ENCODE measurements around the gene ZAP70.

The ZAP70 gene

DNA sequence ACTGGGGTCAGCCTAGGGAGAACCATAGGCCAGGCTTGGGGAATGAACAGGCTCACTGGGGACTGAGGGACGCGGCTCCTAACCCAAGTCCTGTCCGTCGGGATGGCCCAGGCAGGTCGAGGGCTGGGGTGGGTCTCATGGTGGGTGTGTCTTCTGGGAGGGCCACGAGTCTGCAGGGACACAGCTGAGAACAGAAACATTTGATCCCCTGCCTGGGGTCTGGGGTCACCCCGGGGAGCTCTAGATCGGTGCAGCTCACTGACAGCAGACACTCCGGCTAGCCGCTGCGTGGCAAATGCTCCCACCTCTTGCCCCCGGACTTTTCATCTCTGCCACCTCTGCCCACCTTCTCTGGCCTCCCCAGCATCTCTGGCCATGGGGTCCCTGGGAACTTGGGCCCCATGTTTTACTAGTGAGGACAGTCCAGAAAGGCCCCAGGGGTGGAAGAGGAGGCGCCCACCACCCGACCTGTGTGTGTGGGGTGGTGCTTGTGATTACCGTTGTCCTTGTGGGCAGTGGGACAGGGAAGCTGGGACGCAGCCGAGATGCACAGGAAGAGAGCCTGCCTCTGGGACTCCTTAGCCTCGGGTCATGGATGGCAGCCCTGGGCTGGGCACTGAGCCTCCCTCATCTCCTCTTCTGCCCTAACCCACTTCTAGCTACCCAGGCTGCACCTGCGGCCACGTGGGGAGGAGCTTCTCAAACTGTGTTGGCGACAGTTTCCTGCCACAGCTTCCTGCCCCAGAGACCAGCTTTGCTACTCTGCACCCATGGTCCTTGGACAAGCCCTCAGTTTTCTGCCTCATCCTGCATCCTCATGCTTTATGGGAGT, 4.9 kb downstream of the ZAP70 start:
- no peak for DNase-seq

GRCh38 chr2:97718942-97719341, 5.6 kb downstream of the ZAP70 start:
- no peak for DNase-seq

GRCh38 chr2:97719362-97720155, 6.2 kb downstream of the ZAP70 start:
- DNase-seq, result no peak

DNA sequence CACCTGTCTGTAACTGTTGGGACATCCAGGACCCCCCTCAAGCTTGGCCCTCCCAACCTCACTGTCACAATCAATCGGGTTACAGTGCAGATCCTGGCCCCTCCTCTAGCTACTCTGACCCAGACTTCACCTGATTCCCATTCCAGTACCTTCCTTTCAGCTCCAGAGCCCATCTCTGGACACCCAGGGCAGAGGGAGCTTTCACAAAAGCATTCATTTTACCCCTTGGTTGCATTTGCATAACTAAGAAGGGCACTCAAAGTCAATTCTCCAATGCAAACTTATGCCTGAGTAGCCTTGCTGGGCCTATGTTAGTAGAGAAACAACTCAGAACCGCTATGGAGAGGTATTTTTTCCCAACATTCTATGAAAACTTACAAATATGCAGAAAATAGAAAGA, 7.4 kb downstream of the ZAP70 start:
- DNase-seq, result no peak

- no peak for DNase-seq
These were observed 8.9 kb downstream of the ZAP70 start for GRCh38 chr2:97722227-97722626.

DNA sequence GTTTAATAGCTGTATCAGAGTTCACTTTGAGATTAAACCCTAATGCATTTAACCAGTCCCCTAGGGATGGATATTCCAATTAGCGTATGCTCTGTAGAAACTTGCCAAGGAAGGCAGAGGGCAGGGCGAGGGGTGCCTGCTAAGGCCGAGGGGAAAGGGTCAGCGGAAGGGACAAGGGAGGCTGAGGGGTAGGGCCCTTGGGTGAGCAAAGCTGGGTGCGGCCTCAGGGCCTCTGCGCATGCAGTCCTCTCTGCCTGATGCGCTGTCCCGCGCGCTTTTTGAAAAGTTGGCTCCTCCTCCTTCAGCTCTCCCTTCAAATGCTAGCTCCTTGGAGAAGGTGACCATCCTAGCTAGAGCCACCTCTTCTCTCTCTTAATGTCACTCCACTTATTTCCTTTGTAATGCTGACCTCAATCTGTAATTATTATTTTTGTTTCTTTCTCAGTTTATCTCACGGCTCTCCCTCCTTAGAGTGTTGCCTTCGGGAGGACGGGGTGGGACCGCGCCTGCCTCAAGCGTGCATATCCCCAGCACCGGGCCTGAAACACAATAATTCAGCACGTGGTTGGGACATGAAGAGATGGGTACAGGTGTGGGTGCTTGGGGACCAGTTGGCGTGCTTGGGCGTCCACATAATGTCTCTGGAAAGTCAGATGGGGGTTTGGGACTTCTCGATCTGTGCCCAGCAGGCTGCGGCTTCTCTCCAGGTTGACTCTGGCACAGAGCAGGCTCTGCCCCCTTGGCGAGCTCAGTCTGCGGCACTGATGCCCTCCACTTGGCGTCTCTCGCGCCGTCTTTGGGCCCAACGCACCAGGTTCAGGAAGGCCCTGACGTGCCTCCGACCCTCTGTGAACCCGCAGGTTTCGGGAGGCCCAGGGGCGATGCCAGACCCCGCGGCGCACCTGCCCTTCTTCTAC, 10.0 kb downstream of the ZAP70 start:
- DNase-seq, result no peak

DNA sequence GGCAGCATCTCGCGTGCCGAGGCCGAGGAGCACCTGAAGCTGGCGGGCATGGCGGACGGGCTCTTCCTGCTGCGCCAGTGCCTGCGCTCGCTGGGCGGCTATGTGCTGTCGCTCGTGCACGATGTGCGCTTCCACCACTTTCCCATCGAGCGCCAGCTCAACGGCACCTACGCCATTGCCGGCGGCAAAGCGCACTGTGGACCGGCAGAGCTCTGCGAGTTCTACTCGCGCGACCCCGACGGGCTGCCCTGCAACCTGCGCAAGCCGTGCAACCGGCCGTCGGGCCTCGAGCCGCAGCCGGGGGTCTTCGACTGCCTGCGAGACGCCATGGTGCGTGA, 10.7 kb downstream of the ZAP70 start:
- no peak for DNase-seq

- DNase-seq, result no peak
These were observed 11.1 kb downstream of the ZAP70 start for GRCh38 chr2:97724501-97724900.

- no peak for DNase-seq
These were observed 11.7 kb downstream of the ZAP70 start for GRCh38 chr2:97724946-97725688.

GRCh38 chr2:97726261-97727064, 13.1 kb downstream of the ZAP70 start:
- DNase-seq, result no peak

DNA sequence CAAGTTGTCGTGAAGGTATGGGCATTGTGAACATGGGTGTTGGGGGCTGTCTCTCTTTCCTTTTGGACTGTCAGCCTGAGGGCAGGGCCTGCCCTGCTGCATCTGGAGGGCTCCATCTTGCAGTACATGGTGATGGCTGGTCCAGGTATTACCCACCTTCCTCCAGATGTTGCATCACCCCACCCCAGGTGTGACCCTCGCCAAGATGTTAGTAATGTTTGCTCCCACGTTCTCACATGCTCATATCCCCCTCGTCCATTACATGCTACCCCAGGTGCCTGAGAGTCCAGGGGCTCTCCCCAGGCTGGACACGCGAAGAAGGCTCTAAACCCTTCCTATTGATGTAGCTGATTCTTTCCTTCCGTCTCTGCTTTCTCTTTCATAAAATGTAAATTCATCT, 13.9 kb downstream of the ZAP70 start:
- DNase-seq, result no peak

GRCh38 chr2:97728091-97728731, 14.8 kb downstream of the ZAP70 start:
- no peak for DNase-seq

GRCh38 chr2:97730245-97730644, 16.9 kb downstream of the ZAP70 start:
- peak; percentile 12 for DNase-seq

GRCh38 chr2:97731274-97732020, 18.1 kb downstream of the ZAP70 start:
- no peak for DNase-seq

GRCh38 chr2:97732436-97733340, 19.3 kb downstream of the ZAP70 start:
- DNase-seq, result no peak

GRCh38 chr2:97733341-97734035, 20.1 kb downstream of the ZAP70 start:
- DNase-seq, result no peak

DNA sequence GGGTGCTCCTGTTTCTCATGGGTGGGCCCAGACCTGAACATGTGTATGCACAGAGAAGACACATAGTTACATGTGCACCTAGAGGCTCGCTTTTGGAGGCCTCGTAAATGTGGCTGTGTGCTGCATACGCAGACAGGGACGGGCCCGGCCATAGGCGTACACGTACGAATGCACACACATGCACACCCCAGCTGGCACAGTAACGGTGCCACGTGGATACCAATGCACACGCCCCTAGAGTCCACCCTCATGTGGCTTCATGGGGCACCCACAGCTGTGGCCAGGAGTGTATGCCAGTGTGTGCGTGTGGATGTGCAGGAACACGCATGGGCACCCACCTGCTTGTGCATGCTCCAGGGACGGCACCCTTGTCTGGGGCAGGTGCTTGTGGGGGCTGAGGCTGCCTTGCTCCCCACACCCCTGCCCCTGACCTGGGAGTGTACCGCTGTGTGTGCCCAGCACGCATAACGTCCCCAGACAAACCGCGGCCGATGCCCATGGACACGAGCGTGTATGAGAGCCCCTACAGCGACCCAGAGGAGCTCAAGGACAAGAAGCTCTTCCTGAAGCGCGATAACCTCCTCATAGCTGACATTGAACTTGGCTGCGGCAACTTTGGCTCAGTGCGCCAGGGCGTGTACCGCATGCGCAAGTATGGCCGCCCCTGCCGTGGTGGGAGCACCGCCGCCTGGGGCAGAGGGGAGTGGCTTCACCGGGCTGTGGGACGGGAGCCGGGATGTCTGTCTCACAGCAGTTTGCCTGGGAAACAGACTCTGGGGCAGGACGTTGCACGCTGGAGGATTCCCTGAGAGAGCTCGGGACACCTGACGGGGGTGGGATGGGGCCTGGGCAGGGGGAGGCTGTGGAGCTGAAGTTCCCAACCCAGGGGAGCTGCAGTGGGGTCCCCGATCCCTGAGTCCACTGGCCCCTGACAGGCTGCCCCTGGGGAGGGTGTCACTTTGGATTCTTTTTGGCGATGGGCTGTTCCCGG, 21.0 kb downstream of the ZAP70 start:
- no peak for DNase-seq

Measured in kidney glomerular epithelial cell (primary cell).